GM12878 (cell line): ENCODE results near the gene FAM3B. TPM values are rescaled to one million over a fixed set of nuclear protein-coding genes. Genes with fewer than 3 reads are reported as not detected.

Experiments
- ATAC-seq: fragments of 200-7000 bp; cut with Tn5 transposase; 3 replicates; pipeline ENCODE4 v1.9.1; 2020; ENCODE audit warnings: mild to moderate bottlenecking, moderate library complexity
- BruUV-seq: library from RNA; stranded (reverse); fragments of 400-500 nt; replicated peaks from 2 replicates; lab custom pipeline; 2021; lab: Mats Ljungman, UMichigan
- CTCF ChIA-PET: fragments of 300-600 bp; sonication (Branson Sonifier 250); formaldehyde crosslinking; extraction: SDS; loops from one replicate; lab custom pipeline; 2021; ENCODE audit warnings: inconsistent platforms; lab: Yijun Ruan, JAX
- POLR2A ChIA-PET: fragments of 350-600 bp; formaldehyde crosslinking; extraction: SDS; loops from one replicate; lab custom pipeline; 2021; ENCODE audit warnings: inconsistent platforms; lab: Charles Lee
- RAD21 ChIA-PET: fragments of 300-600 bp; sonication (Branson Sonifier 250); formaldehyde crosslinking; loops from one replicate; lab custom pipeline; 2023; ENCODE audit warnings: antibody characterized with exemption; ENCODE audit not compliant: unreplicated experiment; lab: Charles Lee
- SMC1A ChIA-PET: fragments of 300-600 bp; sonication (Branson Sonifier 250); formaldehyde crosslinking; loops from one replicate; lab custom pipeline; 2023; ENCODE audit not compliant: unreplicated experiment, uncharacterized antibody; lab: Charles Lee
- DNase-seq: peaks from one replicate; pipeline ENCODE4 v3.0.0-alpha.2; 2011; ENCODE audit warnings: low read depth, low spot score
- FAIRE-seq: peaks from 3 replicates; lab custom pipeline; 2011; peaks lifted over from hg19 to GRCh38; lab: Jason Lieb, UNC
- H2AFZ ChIP-seq: 2 replicates; pipeline ENCODE4 v1.6.0; 2011; ENCODE audit warnings: low read depth, low read length, control low read depth; ENCODE audit not compliant: control insufficient read depth
- H3K27ac ChIP-seq: 2 replicates; pipeline ENCODE4 v1.5.1; 2011; ENCODE audit warnings: control low read depth; ENCODE audit not compliant: control insufficient read depth, insufficient read depth
- H3K27me3 ChIP-seq, 2 experiments: replicated peaks in 1 of 2; 2 replicates each; pipeline versions ENCODE4 v1.6.0 to v1.6.1; 2011; ENCODE audit warnings: low read length in 1 of 2; ENCODE audit not compliant: control insufficient read depth in 2 of 2, insufficient read depth in 2 of 2
- H3K36me3 ChIP-seq, 2 experiments: 2 replicates each; pipeline ENCODE4 v1.5.1; 2011; ENCODE audit warnings: low read length in 1 of 2; ENCODE audit not compliant: control insufficient read depth in 2 of 2, insufficient read depth in 2 of 2
- H3K4me1 ChIP-seq: 2 replicates; pipeline ENCODE4 v1.6.1; 2011; ENCODE audit warnings: mild to moderate bottlenecking, low read length, moderate library complexity, mixed read lengths; ENCODE audit not compliant: control insufficient read depth, insufficient read depth
- H3K4me2 ChIP-seq: 2 replicates; pipeline ENCODE4 v1.6.0; 2011; ENCODE audit warnings: control low read depth; ENCODE audit not compliant: control insufficient read depth, insufficient read depth
- H3K4me3 ChIP-seq: fragments of 200-600 bp; sonication (generic); 2 replicates; pipeline ENCODE4 v1.5.1; 2016
- H3K79me2 ChIP-seq: 2 replicates; pipeline ENCODE4 v1.6.0; 2011; ENCODE audit warnings: low read length; ENCODE audit not compliant: control insufficient read depth, insufficient read depth
- H3K9ac ChIP-seq: 2 replicates; pipeline ENCODE4 v1.8.0; 2011; ENCODE audit warnings: low read length, control low read depth, mixed read lengths; ENCODE audit not compliant: control insufficient read depth, insufficient read depth
- H3K9me3 ChIP-seq: replicated peaks from 3 replicates; pipeline ENCODE4 v1.5.1; 2011; ENCODE audit warnings: mild to moderate bottlenecking, low read length; ENCODE audit not compliant: control insufficient read depth, insufficient read depth
- H4K20me1 ChIP-seq: 2 replicates; pipeline ENCODE4 v1.6.0; 2011; ENCODE audit not compliant: control insufficient read depth, insufficient read depth
- EGR1 ChIP-seq, 2 experiments: IDR thresholded peaks; 1 replicate in 1 of 2; 2 replicates in 1 of 2; pipeline ENCODE4 v1.6.1; 2011 to 2012; ENCODE audit warnings: low read depth in 2 of 2, low read length in 2 of 2, borderline replicate concordance in 1 of 2, mild to moderate bottlenecking in 1 of 2, moderate library complexity in 1 of 2
- FOS ChIP-seq: IDR thresholded peaks from 3 replicates; pipeline ENCODE4 v1.6.1; 2011; ENCODE audit warnings: borderline replicate concordance; ENCODE audit not compliant: insufficient read length; ENCODE audit errors: extremely low read depth
- FOXM1 ChIP-seq: IDR thresholded peaks from 2 replicates; pipeline ENCODE4 v1.6.1; 2012; ENCODE audit warnings: low read depth, mild to moderate bottlenecking, inconsistent platforms, low read length, moderate library complexity
- GATAD2B ChIP-seq: fragments of 450-650 bp; conservative IDR thresholded peaks from 2 replicates; pipeline ENCODE4 v1.6.1; 2017; ENCODE audit warnings: low read depth, mild to moderate bottlenecking, moderate library complexity
- KLF5 ChIP-seq: fragments of 450-650 bp; IDR thresholded peaks from 2 replicates; pipeline ENCODE4 v1.6.1; 2014; ENCODE audit warnings: mild to moderate bottlenecking; ENCODE audit not compliant: partially characterized antibody
- MXI1 ChIP-seq: fragments of 150-350 bp; IDR thresholded peaks from 2 replicates; pipeline ENCODE4 v1.6.1; 2011; ENCODE audit warnings: low read depth, mild to moderate bottlenecking, inconsistent platforms, low read length, improper control_type of control experiment
- SMARCA5 ChIP-seq: fragments of 450-650 bp; IDR thresholded peaks from 2 replicates; pipeline ENCODE4 v1.6.1; 2017; ENCODE audit warnings: mild to moderate bottlenecking
- SMC3 ChIP-seq: IDR thresholded peaks from 2 replicates; pipeline ENCODE4 v1.6.1; 2011; ENCODE audit warnings: low read length, improper control_type of control experiment, borderline replicate concordance
- WGBS: methylation state at CpG from one replicate; pipeline ENCODE4 v1.1.6; 2016; ENCODE audit warnings: low lambda C conversion rate; ENCODE audit not compliant: insufficient replicate concordance, insufficient coverage; ENCODE audit errors: missing lambda C conversion rate; 5-methylcytosine and 5-hydroxymethylcytosine counted together
- in situ Hi-C: fragments of 300-500 bp; cut with MboI; formaldehyde crosslinking; loops from 9 replicates; pipeline ENCODE4 v1.14.3; 2018; ENCODE audit warnings: mixed read lengths
- intact Hi-C: fragments of 100-400 bp; cut with micrococcal nuclease; formaldehyde crosslinking; loops from one replicate; pipeline ENCODE4 v1.14.2; 2022; ENCODE audit not compliant: unreplicated experiment
- polyA plus RNA-seq, 11 experiments: library from polyadenylated mRNA; depleted of rRNA in 4 of 11; unstranded in 6 of 11; stranded (reverse) in 5 of 11; fragments of >200 nt; fragmentation: Nextera tagmentation in 4 of 11; fragmentation: Illumina TruSeq in 1 of 11; extraction: Ambion mirVana in 4 of 11; extraction: Trizol in 1 of 11; gene quantifications; 1 replicate in 1 of 11; 2 replicates in 10 of 11; pipeline versions ENCODE4 v1.2.1 to v1.2.3, GENCODE V29; 2011 to 2016; ENCODE audit warnings: inconsistent platforms in 2 of 11, missing spikeins in 2 of 11, low read depth in 1 of 11
- total RNA-seq, 4 experiments: library from RNA; depleted of rRNA in 3 of 4; stranded (reverse); fragments of >200 nt in 3 of 4; fragmentation: Illumina TruSeq in 1 of 4; extraction: Trizol in 1 of 4; gene quantifications; 2 replicates each; pipeline versions ENCODE4 v1.2.1 to v1.2.3, GENCODE V29; 2013 to 2021

Gene FAM3B
- total and polyA plus RNA-seq, 10 of the 15 experiments (the other 5 are each of a cell fraction or from before 2014, with no cell fraction given) = 0.12 TPM; not detected in 9

GRCh38 chr21:41328660-41329607, 12.3 kb downstream of the FAM3B start:
- ATAC-seq = peak; percentile 54
- no peak overlapping the region for H3K4me3 ChIP-seq
- no peak overlapping the region for H3K4me2 ChIP-seq
- FAIRE-seq = no peak
- no TSS peak for BruUV-seq
- no peaks in the 10 kb centered on the region for H4K20me1 ChIP-seq
- RAD21 ChIA-PET = no interaction called here
- H3K36me3 ChIP-seq = no peaks in the 10 kb centered on the region
- H3K9ac ChIP-seq = no peak overlapping the region
- H2AFZ ChIP-seq = no peak overlapping the region
- CTCF ChIA-PET = interaction anchor here (0.8 to 1.3 kb wide), 2 partner anchors 45 to 126 kb away, joined by 4 to 6 read pairs; no protein-coding TSS in a partner anchor
- intact Hi-C loops = no loop called here
- POLR2A ChIA-PET = interaction anchor here (1.5 kb wide), 1 partner anchor 41 kb away, joined by 3 read pairs; no protein-coding TSS in a partner anchor
- TF ChIP-seq FOXM1 = no peak
- no peak for TF ChIP-seq EGR1 (IDR thresholded peaks at IDR 0.05; ENCODE audit: borderline replicate concordance in 1 of 2, low read depth in 2 of 2, low read length in 2 of 2)
- no peak for TF ChIP-seq GATAD2B
- no peak for TF ChIP-seq MXI1
- no peak for TF ChIP-seq SMARCA5
- TF ChIP-seq KLF5 = no peak
- no peak for TF ChIP-seq SMC3
- TF ChIP-seq FOS = no peak
- TF ChIP-seq, all 136 proteins: peak for 0
- H3K79me2 ChIP-seq = no peaks in the 10 kb centered on the region
- H3K9me3 ChIP-seq = no peaks in the 10 kb centered on the region
- no peak overlapping the region for H3K27ac ChIP-seq
- SMC1A ChIA-PET = no interaction called here
- no peaks in the 10 kb centered on the region for H3K4me1 ChIP-seq
- in situ Hi-C loops = no loop called here
- H3K27me3 ChIP-seq = no peaks in the 10 kb centered on the region
- WGBS = 56% methylated on average over 16 of the region's 16 CpGs
- DNase-seq = no peak
